IMR-90 (cell line): ENCODE results near the gene ZNF397. TPM values are rescaled to one million over a fixed set of nuclear protein-coding genes. Genes with fewer than 3 reads are reported as not detected.
A peak's percentile ranks its signal among the peaks of the same experiment; 100 is the strongest.

ENCODE experiments used
- ATAC-seq: fragments of 200-7000 bp; cut with Tn5 transposase; 2 replicates; pipeline ENCODE4 v1.9.1; 2020; ENCODE audit warnings: low read depth, mild to moderate bottlenecking, moderate library complexity
- BruUV-seq: library from RNA; stranded (reverse); fragments of 400-500 nt; replicated peaks from 2 replicates; lab custom pipeline; 2021; lab: Mats Ljungman, UMichigan
- CTCF ChIA-PET: fragments of 300-600 bp; formaldehyde crosslinking; extraction: SDS; loops from one replicate; lab custom pipeline; 2021; ENCODE audit warnings: antibody characterized with exemption; lab: Yijun Ruan, JAX
- POLR2A ChIA-PET: fragments of 300-600 bp; sonication (Branson Sonifier 250); formaldehyde crosslinking; loops from one replicate; lab custom pipeline; 2022; ENCODE audit warnings: antibody characterized with exemption; ENCODE audit not compliant: unreplicated experiment; lab: Charles Lee
- DNase-seq: peaks from one replicate; pipeline ENCODE4 v3.0.0; 2013
- H2AFZ ChIP-seq: replicated peaks from 2 replicates; pipeline ENCODE3; 2013; ENCODE audit warnings: low read length, mild to moderate bottlenecking; ENCODE audit not compliant: poor library complexity
- H2AK5ac ChIP-seq: 2 replicates; pipeline ENCODE4 v1.6.1; 2013; ENCODE audit warnings: low read depth, low read length, inconsistent platforms
- H2AK9ac ChIP-seq: replicated peaks from 2 replicates; pipeline ENCODE3; 2013; ENCODE audit warnings: mild to moderate bottlenecking, low read depth, low read length, moderate library complexity; ENCODE audit not compliant: poor library complexity
- H2BK120ac ChIP-seq: 2 replicates; pipeline ENCODE4 v1.6.1; 2013; ENCODE audit warnings: low read depth, low read length, inconsistent platforms
- H2BK15ac ChIP-seq: 3 replicates; pipeline ENCODE4 v1.6.1; 2013; ENCODE audit warnings: low read depth, low read length, inconsistent platforms
- H2BK20ac ChIP-seq: 2 replicates; pipeline ENCODE4 v1.6.1; 2013; ENCODE audit warnings: low read depth, mild to moderate bottlenecking, inconsistent platforms, low read length, moderate library complexity
- H2BK5ac ChIP-seq: 2 replicates; pipeline ENCODE4 v1.6.1; 2013; ENCODE audit warnings: mild to moderate bottlenecking, low read depth, low read length, inconsistent platforms; ENCODE audit not compliant: poor library complexity, severe bottlenecking
- H3K14ac ChIP-seq: replicated peaks from 2 replicates; pipeline ENCODE4 v1.6.1; 2013; ENCODE audit warnings: low read depth, low read length, inconsistent platforms
- H3K18ac ChIP-seq: 2 replicates; pipeline ENCODE4 v1.6.1; 2013; ENCODE audit warnings: low read depth, low read length, control low read depth
- H3K23ac ChIP-seq: 2 replicates; pipeline ENCODE4 v1.6.1; 2013; ENCODE audit warnings: low read depth, low read length, inconsistent platforms
- H3K27ac ChIP-seq: 2 replicates; pipeline ENCODE4 v1.5.1; 2013; ENCODE audit warnings: mild to moderate bottlenecking, control low read depth, low read length; ENCODE audit not compliant: insufficient read depth
- H3K27me3 ChIP-seq: 2 replicates; pipeline ENCODE4 v1.6.1; 2013; ENCODE audit warnings: low read length; ENCODE audit not compliant: control insufficient read depth, insufficient read depth
- H3K36me3 ChIP-seq: 2 replicates; pipeline ENCODE4 v1.6.1; 2013; ENCODE audit warnings: low read length, mixed read lengths; ENCODE audit not compliant: control insufficient read depth, insufficient read depth
- H3K4ac ChIP-seq: 2 replicates; pipeline ENCODE4 v1.6.1; 2013; ENCODE audit warnings: low read depth, low read length, inconsistent platforms
- H3K4me1 ChIP-seq: 2 replicates; pipeline ENCODE4 v1.6.1; 2013; ENCODE audit warnings: low read length, mixed read lengths; ENCODE audit not compliant: control insufficient read depth, insufficient read depth
- H3K4me2 ChIP-seq: 2 replicates; pipeline ENCODE4 v1.6.1; 2013; ENCODE audit warnings: low read depth, mild to moderate bottlenecking, control low read depth, low read length, moderate library complexity
- H3K4me3 ChIP-seq: 2 replicates; pipeline ENCODE4 v1.5.1; 2013; ENCODE audit warnings: low read depth, mild to moderate bottlenecking, control low read depth, low read length, moderate library complexity; ENCODE audit not compliant: insufficient read depth
- H3K56ac ChIP-seq: 2 replicates; pipeline ENCODE4 v1.6.1; 2013; ENCODE audit warnings: low read length, inconsistent platforms; ENCODE audit not compliant: insufficient read depth; ENCODE audit errors: extremely low read depth
- H3K79me1 ChIP-seq, 2 experiments: 2 replicates each; pipeline ENCODE4 v1.6.1; 2013; ENCODE audit warnings: low read length in 2 of 2, inconsistent platforms in 1 of 2, low read depth in 1 of 2
- H3K9ac ChIP-seq: 2 replicates; pipeline ENCODE4 v1.6.1; 2013; ENCODE audit warnings: low read depth, low read length, control low read depth
- H3K9me1 ChIP-seq: 2 replicates; pipeline ENCODE4 v1.6.1; 2013; ENCODE audit warnings: low read length, inconsistent platforms; ENCODE audit not compliant: insufficient read depth
- H3K9me3 ChIP-seq: 2 replicates; pipeline ENCODE4 v1.6.1; 2013; ENCODE audit warnings: low read length; ENCODE audit not compliant: control insufficient read depth, insufficient read depth
- H4K20me1 ChIP-seq: 2 replicates; pipeline ENCODE4 v1.6.1; 2013; ENCODE audit warnings: low read length, inconsistent platforms; ENCODE audit not compliant: insufficient read depth
- H4K5ac ChIP-seq: 2 replicates; pipeline ENCODE4 v1.6.1; 2013; ENCODE audit warnings: mild to moderate bottlenecking, low read depth, low read length, control low read depth
- H4K8ac ChIP-seq, 2 experiments: 2 replicates each; pipeline ENCODE4 v1.6.1; 2013; ENCODE audit warnings: low read depth in 2 of 2, low read length in 2 of 2, control low read depth in 1 of 2, inconsistent platforms in 1 of 2
- H4K91ac ChIP-seq: 2 replicates; pipeline ENCODE4 v1.6.1; 2013; ENCODE audit warnings: low read depth, low read length, inconsistent platforms; ENCODE audit not compliant: insufficient read depth
- CTCF ChIP-seq: conservative IDR thresholded peaks from 2 replicates; pipeline ENCODE4 v1.5.1; 2012; ENCODE audit warnings: mild to moderate bottlenecking, low read depth, low read length, improper control_type of control experiment
- MAFK ChIP-seq: IDR thresholded peaks from 2 replicates; pipeline ENCODE4 v1.6.1; 2012; ENCODE audit warnings: low read depth, low read length, improper control_type of control experiment
- NFE2L2 ChIP-seq: fragments of 150-350 bp; IDR thresholded peaks from 2 replicates; pipeline ENCODE4 v1.6.1; 2016; ENCODE audit warnings: low read depth, mild to moderate bottlenecking, low read length
- WGBS, 2 experiments: methylation state at CpG; one replicate each; pipeline versions ENCODE4 v1.1.5 to v1.1.7; 2013; ENCODE audit warnings: missing lambda C conversion rate in 2 of 2; ENCODE audit not compliant: insufficient read length in 1 of 2; ENCODE audit errors: extremely low coverage in 2 of 2; 5-methylcytosine and 5-hydroxymethylcytosine counted together
- dilution Hi-C: fragments of 300-500 bp; cut with HindIII; formaldehyde crosslinking; loops from one replicate; pipeline ENCODE4 v1.14.3; 2018; ENCODE audit warnings: low sequenced_read_pairs; ENCODE audit not compliant: unreplicated experiment
- in situ Hi-C: fragments of 300-500 bp; cut with MboI; formaldehyde crosslinking; loops from 3 replicates; pipeline ENCODE4 v1.14.3; 2019; ENCODE audit warnings: low sequenced_read_pairs, inconsistent platforms, mixed read lengths
- intact Hi-C: fragments of 100-400 bp; cut with micrococcal nuclease; formaldehyde crosslinking; loops from 2 replicates; pipeline ENCODE4 v1.10.0; 2022
- polyA plus RNA-seq, 3 experiments: library from polyadenylated mRNA; depleted of rRNA; stranded (reverse); fragments of >200 nt; gene quantifications; 2 replicates each; pipeline ENCODE4 v1.2.3, GENCODE V29; 2012; ENCODE audit warnings: low replicate concordance in 1 of 3
- total RNA-seq: library from RNA; depleted of rRNA; stranded (reverse); fragments of >200 nt; gene quantifications from 2 replicates; pipeline ENCODE4 v1.2.3, GENCODE V29; 2012

The ZNF397 gene
- total and polyA plus RNA-seq, 2 of the 4 experiments (the other 2 are of a cell fraction) = 5.5 to 9.9 TPM

GRCh38 chr18:35283923-35284794 is 43.3 kb downstream of the ZNF397 start:
- Histone ChIP-seq H3K4ac (no peak overlapping the region), H3K4me1 (peaks cover 5% of the 10 kb centered on the region), H3K79me1 (peaks cover 14 to 40% of the 10 kb centered on the region in 2 experiments), H3K27me3 (no peaks in the 10 kb centered on the region), H3K9ac (no peak overlapping the region), H4K20me1 (no peaks in the 10 kb centered on the region; the same call in 1 of the 2 replicates), H4K8ac (no peak overlapping the region), H3K27ac (no peak overlapping the region), H4K5ac (no peak overlapping the region), H2BK120ac (no peak overlapping the region), H3K18ac (no peak overlapping the region), H3K23ac (no peak overlapping the region), H3K56ac (no peak overlapping the region), H3K9me3 (peaks cover 19% of the 10 kb centered on the region), H2AFZ (peak overlapping the region; percentile 10), H2BK15ac (no peak overlapping the region), H2AK9ac (no peak overlapping the region), H3K9me1 (0 out of 2 replicates have a peak, but pooled peaks cover 2% of the 10 kb centered on the region), H3K36me3 (peaks cover 19% of the 10 kb centered on the region), H3K14ac (no peak overlapping the region), H3K4me2 (no peak overlapping the region), H2BK5ac (no peak overlapping the region), H3K4me3 (no peak overlapping the region), H4K91ac (no peak overlapping the region), H2AK5ac (peak overlapping the region; percentile 57; the same call in 1 of the 2 replicates), H2BK20ac (no peak overlapping the region)
- intact Hi-C loops (no loop called here), dilution Hi-C loops (no loop called here), in situ Hi-C loops (no loop called here)
- no peak for TF ChIP-seq NFE2L2
- no peak for TF ChIP-seq MAFK
- no peak for TF ChIP-seq CTCF
- WGBS, 2 experiments = 100% methylated on average over 4 of the region's 7 CpGs; no CpG with 5 or more reads in 1 of the 2 experiments
- no peak for ATAC-seq
- BruUV-seq = no TSS peak
- ChIA-PET POLR2A (no interaction called here), CTCF (no interaction called here)
- DNase-seq = no peak
